ENCODE data around the gene GKN1.

Gene GKN1

GRCh38 chr2:69022548-69022947 lies 48.1 kb downstream of the GKN1 start:
- Histone ChIP-seq H3K27me3 (ENCODE audit: control insufficient read depth in 1 of 2, insufficient read depth in 1 of 2, low read length in 2 of 2) (no peaks in the 10 kb centered on the region), H3K27ac (ENCODE audit: low read length, poor library complexity, severe bottlenecking) (no peak overlapping the region), H3K4ac (ENCODE audit: low read depth in 1 of 2, low read length in 2 of 2) (no peak overlapping the region), H3K4me1 (ENCODE audit: control insufficient read depth, insufficient read depth, low read depth, low read length) (no peaks in the 10 kb centered on the region), H3K79me1 (replicated peaks; ENCODE audit: low read length, poor library complexity, severe bottlenecking) (peaks cover 45% of the 10 kb centered on the region), H3K9ac (ENCODE audit: low read length) (no peak overlapping the region), H3K4me3 (ENCODE audit: insufficient read depth in 1 of 2, low read depth in 1 of 2, low read length in 2 of 2) (no peak overlapping the region), H3K14ac (ENCODE audit: low read length in 2 of 2) (no peak overlapping the region), H2BK5ac (ENCODE audit: low read depth, low read length, poor library complexity, severe bottlenecking) (no peak overlapping the region), H4K8ac (ENCODE audit: low read length) (no peak overlapping the region), H2BK12ac (ENCODE audit: low read length in 2 of 2) (no peak overlapping the region), H3K4me2 (ENCODE audit: low read length, poor library complexity, severe bottlenecking) (no peak overlapping the region), H3K9me3 (ENCODE audit: control insufficient read depth, low read length) (no peaks in the 10 kb centered on the region), H3K18ac (ENCODE audit: low read depth in 1 of 2, low read length in 2 of 2) (no peak overlapping the region), H2BK15ac (ENCODE audit: low read depth, poor library complexity, severe bottlenecking) (no peak overlapping the region), H2AK5ac (ENCODE audit: low read length, severe bottlenecking) (no peak overlapping the region), H2BK120ac (ENCODE audit: low read depth, low read length) (no peak overlapping the region), H2AFZ (ENCODE audit: low read depth, low read length) (no peak overlapping the region), H4K91ac (ENCODE audit: low read length) (no peak overlapping the region), H3K36me3 (ENCODE audit: control insufficient read depth in 1 of 2, insufficient read depth in 2 of 2, low read depth in 1 of 2, low read length in 2 of 2) (peaks cover 0 to 3% of the 10 kb centered on the region in 2 experiments), H3K23ac (ENCODE audit: low read length in 2 of 2) (no peak overlapping the region)
- WGBS, result 89% methylated on average over 1 of the region's 1 CpG
- DNase-seq, result no peak

- H2AK5ac ChIP-seq (ENCODE audit: low read length, severe bottlenecking), result no peak overlapping the region
Measured at GRCh38 chr2:69023236-69023635, 48.8 kb downstream of the GKN1 start.

GRCh38 chr2:69026026-69026425 lies 51.6 kb downstream of the GKN1 start:
- H2BK12ac ChIP-seq (ENCODE audit: low read length in 2 of 2), result no peak overlapping the region
- peaks cover 0 to 3% of the 10 kb centered on the region in 2 experiments for H3K36me3 ChIP-seq (ENCODE audit: control insufficient read depth in 1 of 2, insufficient read depth in 2 of 2, low read depth in 1 of 2, low read length in 2 of 2)
- H2BK15ac ChIP-seq (ENCODE audit: low read depth, poor library complexity, severe bottlenecking), result no peak overlapping the region
- H2AFZ ChIP-seq (ENCODE audit: low read depth, low read length), result no peak overlapping the region
- no peak overlapping the region for H2BK5ac ChIP-seq (ENCODE audit: low read depth, low read length, poor library complexity, severe bottlenecking)
- H3K18ac ChIP-seq (ENCODE audit: low read depth in 1 of 2, low read length in 2 of 2), result no peak overlapping the region
- no peaks in the 10 kb centered on the region for H3K27me3 ChIP-seq (ENCODE audit: control insufficient read depth in 1 of 2, insufficient read depth in 1 of 2, low read length in 2 of 2)
- no peak overlapping the region for H2AK5ac ChIP-seq (ENCODE audit: low read length, severe bottlenecking)
- WGBS, result 75% methylated on average over 4 of the region's 4 CpGs
- H4K91ac ChIP-seq (ENCODE audit: low read length), result no peak overlapping the region
- no peaks in the 10 kb centered on the region for H3K4me1 ChIP-seq (ENCODE audit: control insufficient read depth, insufficient read depth, low read depth, low read length)
- H3K9me3 ChIP-seq (ENCODE audit: control insufficient read depth, low read length), result no peaks in the 10 kb centered on the region
- no peak overlapping the region for H3K27ac ChIP-seq (ENCODE audit: low read length, poor library complexity, severe bottlenecking)
- no peak overlapping the region for H3K4me3 ChIP-seq (ENCODE audit: insufficient read depth in 1 of 2, low read depth in 1 of 2, low read length in 2 of 2)
- no peak overlapping the region for H3K14ac ChIP-seq (ENCODE audit: low read length in 2 of 2)
- H3K4ac ChIP-seq (ENCODE audit: low read depth in 1 of 2, low read length in 2 of 2), result no peak overlapping the region
- DNase-seq, result peak; percentile 50
- no peak overlapping the region for H3K23ac ChIP-seq (ENCODE audit: low read length in 2 of 2)
- H3K4me2 ChIP-seq (ENCODE audit: low read length, poor library complexity, severe bottlenecking), result no peak overlapping the region
- no peak overlapping the region for H4K8ac ChIP-seq (ENCODE audit: low read length)
- no peak overlapping the region for H2BK120ac ChIP-seq (ENCODE audit: low read depth, low read length)
- H3K9ac ChIP-seq (ENCODE audit: low read length), result no peak overlapping the region
- H3K79me1 ChIP-seq (replicated peaks; ENCODE audit: low read length, poor library complexity, severe bottlenecking), result peaks cover 36% of the 10 kb centered on the region

More at GRCh38 chr2:69023236-69023635, 48.8 kb downstream of the GKN1 start:
- Histone ChIP-seq H3K4ac (ENCODE audit: low read depth in 1 of 2, low read length in 2 of 2) (no peak overlapping the region), H3K14ac (ENCODE audit: low read length in 2 of 2) (no peak overlapping the region), H3K9me3 (ENCODE audit: control insufficient read depth, low read length) (no peaks in the 10 kb centered on the region), H2BK12ac (ENCODE audit: low read length in 2 of 2) (no peak overlapping the region), H3K23ac (ENCODE audit: low read length in 2 of 2) (no peak overlapping the region), H2BK15ac (ENCODE audit: low read depth, poor library complexity, severe bottlenecking) (no peak overlapping the region), H3K36me3 (ENCODE audit: control insufficient read depth in 1 of 2, insufficient read depth in 2 of 2, low read depth in 1 of 2, low read length in 2 of 2) (peaks cover 0 to 3% of the 10 kb centered on the region in 2 experiments), H3K9ac (ENCODE audit: low read length) (no peak overlapping the region), H4K91ac (ENCODE audit: low read length) (no peak overlapping the region), H3K27me3 (ENCODE audit: control insufficient read depth in 1 of 2, insufficient read depth in 1 of 2, low read length in 2 of 2) (no peaks in the 10 kb centered on the region), H3K27ac (ENCODE audit: low read length, poor library complexity, severe bottlenecking) (no peak overlapping the region), H2AFZ (ENCODE audit: low read depth, low read length) (no peak overlapping the region), H3K79me1 (replicated peaks; ENCODE audit: low read length, poor library complexity, severe bottlenecking) (peaks cover 43% of the 10 kb centered on the region), H4K8ac (ENCODE audit: low read length) (no peak overlapping the region), H3K4me2 (ENCODE audit: low read length, poor library complexity, severe bottlenecking) (no peak overlapping the region), H3K4me3 (ENCODE audit: insufficient read depth in 1 of 2, low read depth in 1 of 2, low read length in 2 of 2) (no peak overlapping the region), H2BK120ac (ENCODE audit: low read depth, low read length) (no peak overlapping the region), H3K18ac (ENCODE audit: low read depth in 1 of 2, low read length in 2 of 2) (no peak overlapping the region), H3K4me1 (ENCODE audit: control insufficient read depth, insufficient read depth, low read depth, low read length) (no peaks in the 10 kb centered on the region), H2BK5ac (ENCODE audit: low read depth, low read length, poor library complexity, severe bottlenecking) (no peak overlapping the region)
- 98% methylated on average over 2 of the region's 2 CpGs for WGBS
- DNase-seq, result no peak

GRCh38 chr2:69026691-69027459 lies 52.4 kb downstream of the GKN1 start:
- peaks cover 37% of the 10 kb centered on the region for H3K79me1 ChIP-seq (replicated peaks; ENCODE audit: low read length, poor library complexity, severe bottlenecking)
- H4K8ac ChIP-seq (ENCODE audit: low read length), result peak overlapping the region; percentile 1
- H2AK5ac ChIP-seq (ENCODE audit: low read length, severe bottlenecking), result no peak overlapping the region
- H3K9ac ChIP-seq (ENCODE audit: low read length), result no peak overlapping the region
- no peak overlapping the region for H2BK12ac ChIP-seq (ENCODE audit: low read length in 2 of 2)
- no peaks in the 10 kb centered on the region for H3K27me3 ChIP-seq (ENCODE audit: control insufficient read depth in 1 of 2, insufficient read depth in 1 of 2, low read length in 2 of 2)
- no peak overlapping the region for H2AFZ ChIP-seq (ENCODE audit: low read depth, low read length)
- no peak overlapping the region for H2BK15ac ChIP-seq (ENCODE audit: low read depth, poor library complexity, severe bottlenecking)
- H3K36me3 ChIP-seq (ENCODE audit: control insufficient read depth in 1 of 2, insufficient read depth in 2 of 2, low read depth in 1 of 2, low read length in 2 of 2), result peaks cover 0 to 3% of the 10 kb centered on the region in 2 experiments
- DNase-seq, result peak; percentile 24
- peak overlapping the region in 1 of 2 experiments; percentile 11 for H3K18ac ChIP-seq (ENCODE audit: low read depth in 1 of 2, low read length in 2 of 2)
- no peak overlapping the region for H3K23ac ChIP-seq (ENCODE audit: low read length in 2 of 2)
- no peak overlapping the region for H2BK5ac ChIP-seq (ENCODE audit: low read depth, low read length, poor library complexity, severe bottlenecking)
- H3K4me3 ChIP-seq (ENCODE audit: insufficient read depth in 1 of 2, low read depth in 1 of 2, low read length in 2 of 2), result no peak overlapping the region
- H3K4me1 ChIP-seq (ENCODE audit: control insufficient read depth, insufficient read depth, low read depth, low read length), result no peaks in the 10 kb centered on the region
- no peak overlapping the region for H3K4me2 ChIP-seq (ENCODE audit: low read length, poor library complexity, severe bottlenecking)
- H3K27ac ChIP-seq (ENCODE audit: low read length, poor library complexity, severe bottlenecking), result no peak overlapping the region
- H3K4ac ChIP-seq (ENCODE audit: low read depth in 1 of 2, low read length in 2 of 2), result peak overlapping the region in 1 of 2 experiments; percentile 15
- no peak overlapping the region for H2BK120ac ChIP-seq (ENCODE audit: low read depth, low read length)
- 84% methylated on average over 13 of the region's 13 CpGs for WGBS
- peak overlapping the region; percentile 9 for H4K91ac ChIP-seq (ENCODE audit: low read length)
- no peak overlapping the region for H3K14ac ChIP-seq (ENCODE audit: low read length in 2 of 2)
- H3K9me3 ChIP-seq (ENCODE audit: control insufficient read depth, low read length), result no peaks in the 10 kb centered on the region
